ENCODE measurements around the gene MUC5B. TPM values are rescaled to one million over a fixed set of nuclear protein-coding genes. Genes with fewer than 3 reads are reported as not detected.

Gene MUC5B
- total RNA-seq, 1 donor from 2014 or later = not detected

- DNase-seq (ENCODE audit: low spot score in 2 of 2, unreplicated experiment in 2 of 2) = peak; percentile 19 to 36
- TF ChIP-seq, protein P1, sequence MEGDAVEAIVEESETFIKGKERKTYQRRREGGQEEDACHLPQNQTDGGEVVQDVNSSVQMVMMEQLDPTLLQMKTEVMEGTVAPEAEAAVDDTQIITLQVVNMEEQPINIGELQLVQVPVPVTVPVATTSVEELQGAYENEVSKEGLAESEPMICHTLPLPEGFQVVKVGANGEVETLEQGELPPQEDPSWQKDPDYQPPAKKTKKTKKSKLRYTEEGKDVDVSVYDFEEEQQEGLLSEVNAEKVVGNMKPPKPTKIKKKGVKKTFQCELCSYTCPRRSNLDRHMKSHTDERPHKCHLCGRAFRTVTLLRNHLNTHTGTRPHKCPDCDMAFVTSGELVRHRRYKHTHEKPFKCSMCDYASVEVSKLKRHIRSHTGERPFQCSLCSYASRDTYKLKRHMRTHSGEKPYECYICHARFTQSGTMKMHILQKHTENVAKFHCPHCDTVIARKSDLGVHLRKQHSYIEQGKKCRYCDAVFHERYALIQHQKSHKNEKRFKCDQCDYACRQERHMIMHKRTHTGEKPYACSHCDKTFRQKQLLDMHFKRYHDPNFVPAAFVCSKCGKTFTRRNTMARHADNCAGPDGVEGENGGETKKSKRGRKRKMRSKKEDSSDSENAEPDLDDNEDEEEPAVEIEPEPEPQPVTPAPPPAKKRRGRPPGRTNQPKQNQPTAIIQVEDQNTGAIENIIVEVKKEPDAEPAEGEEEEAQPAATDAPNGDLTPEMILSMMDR (IDR thresholded peaks at IDR 0.05; ENCODE audit: unreplicated experiment) = no peak
- H3K36me3 Mint-ChIP-seq = no peaks in the 10 kb centered on the region
- no peak overlapping the region for H3K27ac Mint-ChIP-seq
- H3K27me3 Mint-ChIP-seq (ENCODE audit: low read depth) = peaks cover 7% of the 10 kb centered on the region
- no peak overlapping the region for H3K4me3 Mint-ChIP-seq
- H3K4me1 Mint-ChIP-seq = no peaks in the 10 kb centered on the region
- H3K9me3 Mint-ChIP-seq = no peaks in the 10 kb centered on the region
Measured at GRCh38 chr11:1224491-1225385, 1.9 kb downstream of the MUC5B start.

DNA sequence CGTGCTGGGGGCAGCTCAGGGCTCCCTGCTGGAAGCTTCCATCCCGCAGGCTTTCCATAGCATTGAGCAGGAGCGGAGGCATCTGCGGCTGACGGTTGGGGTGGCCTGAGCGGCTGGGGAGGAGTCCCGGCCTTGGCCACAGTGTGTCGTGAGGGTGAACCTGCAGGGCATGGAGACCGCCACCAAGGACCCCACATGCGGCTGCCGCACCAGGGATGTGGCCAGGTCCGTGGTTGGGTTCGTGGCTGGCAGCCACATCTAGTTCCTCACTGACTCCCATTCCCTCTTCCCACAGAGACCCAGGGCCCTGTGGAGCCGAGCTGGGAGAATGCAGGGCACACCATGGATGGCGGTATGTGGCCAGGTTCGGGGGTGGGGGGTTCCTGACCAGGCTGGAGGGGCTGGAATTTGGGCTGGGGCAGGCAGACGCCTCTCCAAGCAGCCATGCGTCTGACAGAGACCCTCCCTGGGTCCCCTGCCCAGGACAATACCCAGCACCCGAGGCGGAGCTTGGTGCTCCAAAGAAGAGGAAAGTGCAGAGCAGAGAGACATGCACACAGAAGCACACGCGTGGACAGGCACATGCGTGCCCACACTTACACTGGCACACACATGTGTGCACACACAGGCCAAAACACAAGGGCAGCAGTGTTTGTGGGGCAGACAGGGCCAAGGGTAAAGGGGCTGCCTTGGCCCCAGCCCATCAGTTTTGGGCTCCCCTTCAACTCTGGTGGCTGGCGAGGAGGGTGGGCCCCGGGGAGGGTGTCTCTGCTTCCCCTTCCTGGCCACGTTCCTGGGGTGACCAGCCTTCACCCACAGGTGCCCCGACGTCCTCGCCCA lies 2.7 kb downstream of the MUC5B start:
- no peak overlapping the region for H3K27ac Mint-ChIP-seq
- H3K9me3 Mint-ChIP-seq = no peaks in the 10 kb centered on the region
- DNase-seq (ENCODE audit: low spot score in 2 of 2, unreplicated experiment in 2 of 2) = peak; percentile 15 to 37

DNA sequence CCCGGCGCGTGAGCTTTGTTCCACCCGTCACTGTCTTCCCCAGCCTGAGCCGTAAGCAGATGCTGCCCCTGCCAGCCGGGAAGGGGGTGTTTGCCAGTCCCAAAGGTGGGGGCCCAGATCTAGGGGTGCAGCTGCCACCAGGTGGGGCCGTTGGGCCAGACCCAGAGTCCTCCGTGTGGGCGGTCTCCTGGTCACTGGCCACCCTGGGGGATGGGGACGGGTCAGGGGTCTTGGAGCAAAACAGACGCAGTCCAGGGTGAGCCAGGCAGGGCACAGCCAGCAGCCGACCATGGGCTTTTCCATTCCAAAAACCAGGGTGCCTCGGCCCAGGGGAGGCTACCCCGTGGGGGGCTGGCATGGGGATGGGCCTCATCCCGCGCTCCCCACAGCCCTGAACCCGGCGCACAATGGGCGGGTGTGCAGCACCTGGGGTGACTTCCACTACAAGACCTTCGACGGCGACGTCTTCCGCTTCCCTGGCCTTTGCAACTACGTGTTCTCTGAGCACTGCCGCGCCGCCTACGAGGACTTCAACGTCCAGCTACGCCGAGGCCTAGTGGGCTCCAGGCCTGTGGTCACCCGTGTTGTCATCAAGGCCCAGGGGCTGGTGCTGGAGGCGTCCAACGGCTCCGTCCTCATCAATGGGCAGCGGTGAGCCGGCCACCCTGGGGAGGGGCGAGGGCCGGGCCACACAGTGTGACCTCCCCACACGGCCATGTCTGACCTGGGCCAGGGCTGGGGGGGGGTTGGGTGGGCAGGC lies 3.5 kb downstream of the MUC5B start:
- Mint-ChIP-seq H3K27ac (no peak overlapping the region), H3K27me3 (ENCODE audit: low read depth) (peaks cover 5% of the 10 kb centered on the region), H3K9me3 (no peaks in the 10 kb centered on the region), H3K4me3 (no peak overlapping the region), H3K36me3 (no peaks in the 10 kb centered on the region), H3K4me1 (no peaks in the 10 kb centered on the region)
- DNase-seq (ENCODE audit: low spot score in 2 of 2, unreplicated experiment in 2 of 2) = peak; percentile 18 to 39
- TF ChIP-seq, protein P1 (IDR thresholded peaks at IDR 0.05; ENCODE audit: unreplicated experiment) = no peak

More for the DNA sequence above, 2.7 kb downstream of the MUC5B start:
- Mint-ChIP-seq H3K36me3 (no peaks in the 10 kb centered on the region), H3K4me3 (no peak overlapping the region), H3K4me1 (no peaks in the 10 kb centered on the region), H3K27me3 (ENCODE audit: low read depth) (peaks cover 10% of the 10 kb centered on the region)
- TF ChIP-seq, protein P1 (IDR thresholded peaks at IDR 0.05; ENCODE audit: unreplicated experiment) = no peak

DNA sequence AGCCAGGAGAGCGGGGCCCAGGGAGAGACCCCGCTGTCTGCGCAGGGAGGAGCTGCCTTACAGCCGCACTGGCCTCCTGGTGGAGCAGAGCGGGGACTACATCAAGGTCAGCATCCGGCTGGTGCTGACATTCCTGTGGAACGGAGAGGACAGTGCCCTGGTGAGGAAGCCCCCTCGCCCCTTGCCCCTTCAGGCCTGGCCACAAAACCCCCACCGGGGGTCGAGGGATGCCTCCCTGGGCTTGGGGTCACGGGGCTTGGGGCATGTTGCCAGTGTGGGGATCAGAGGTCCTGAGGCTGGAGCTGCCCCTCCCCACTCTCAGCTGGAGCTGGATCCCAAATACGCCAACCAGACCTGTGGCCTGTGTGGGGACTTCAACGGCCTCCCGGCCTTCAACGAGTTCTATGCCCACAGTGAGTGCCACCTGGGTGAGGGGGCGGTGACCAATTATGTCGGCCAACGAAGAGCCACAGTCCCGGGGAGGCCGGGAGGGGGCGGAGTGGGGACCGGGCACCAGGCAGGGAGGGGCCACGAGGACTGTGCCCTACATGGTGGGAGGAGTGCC lies 4.2 kb downstream of the MUC5B start:
- TF ChIP-seq, protein P1 (IDR thresholded peaks at IDR 0.05; ENCODE audit: unreplicated experiment) = peak; percentile 27
- Mint-ChIP-seq H3K4me1 (no peaks in the 10 kb centered on the region), H3K27ac (no peak overlapping the region), H3K36me3 (no peaks in the 10 kb centered on the region), H3K27me3 (ENCODE audit: low read depth) (peaks cover 3% of the 10 kb centered on the region), H3K9me3 (no peaks in the 10 kb centered on the region), H3K4me3 (no peak overlapping the region)
- DNase-seq (ENCODE audit: low spot score in 2 of 2, unreplicated experiment in 2 of 2) = peak in 1 of 2 experiments; percentile 15

DNA sequence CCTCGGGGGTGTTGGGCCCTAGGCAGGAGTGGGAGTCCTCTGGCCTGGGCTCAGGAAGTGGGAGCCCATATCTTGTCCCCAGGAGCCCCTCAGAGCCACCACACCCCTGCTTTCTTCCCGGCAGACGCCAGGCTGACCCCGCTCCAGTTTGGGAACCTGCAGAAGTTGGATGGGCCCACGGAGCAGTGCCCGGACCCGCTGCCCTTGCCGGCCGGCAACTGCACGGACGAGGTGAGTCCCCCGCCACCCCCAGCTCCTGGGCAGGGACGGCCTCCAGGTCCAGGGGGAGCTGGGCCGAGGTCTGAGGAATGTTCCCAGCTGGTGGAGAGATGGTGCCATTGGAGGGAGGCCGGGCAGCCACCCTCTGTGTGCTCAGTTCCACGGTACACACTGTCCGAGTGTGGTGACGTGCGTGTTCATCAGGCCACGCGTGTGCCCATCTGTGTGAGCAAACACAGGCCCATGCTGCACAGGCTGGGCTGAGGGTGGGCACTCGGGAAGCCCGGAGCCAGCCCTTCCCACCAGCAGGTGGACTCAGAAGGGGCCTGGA lies 4.8 kb downstream of the MUC5B start:
- TF ChIP-seq, protein P1 (IDR thresholded peaks at IDR 0.05; ENCODE audit: unreplicated experiment) = no peak
- Mint-ChIP-seq H3K36me3 (no peaks in the 10 kb centered on the region), H3K27ac (no peak overlapping the region), H3K27me3 (ENCODE audit: low read depth) (peaks cover 3% of the 10 kb centered on the region), H3K4me1 (no peaks in the 10 kb centered on the region), H3K9me3 (no peaks in the 10 kb centered on the region), H3K4me3 (no peak overlapping the region)
- no peak for DNase-seq (ENCODE audit: low spot score in 2 of 2, unreplicated experiment in 2 of 2)

Data from mesothelial cell of epicardium (in vitro differentiated cells).